GM19351 (cell line): Measurements from ENCODE around the gene WNK2.

Source experiments
- ATAC-seq: cut with Tn5 transposase; IDR thresholded peaks from one replicate; pipeline ENCODE4 v1.9.1; 2021; ENCODE audit warnings: mild to moderate bottlenecking, moderate library complexity; ENCODE audit not compliant: unreplicated experiment

Gene WNK2

GRCh38 chr9:93252116-93252780, 68.3 kb downstream of the WNK2 start:
- ATAC-seq, result no peak

- ATAC-seq, result no peak
Measured at GRCh38 chr9:93252781-93253530, 69.0 kb downstream of the WNK2 start.

GRCh38 chr9:93253633-93254032, 69.7 kb downstream of the WNK2 start:
- ATAC-seq, result no peak

- ATAC-seq, result no peak
Measured at GRCh38 chr9:93254061-93254481, 70.1 kb downstream of the WNK2 start.

- ATAC-seq, result no peak
Measured at GRCh38 chr9:93254806-93255493, 71.0 kb downstream of the WNK2 start.

GRCh38 chr9:93255494-93255867, 71.5 kb downstream of the WNK2 start:
- no peak for ATAC-seq

- ATAC-seq, result no peak
Measured at GRCh38 chr9:93255994-93256877, 72.3 kb downstream of the WNK2 start.

GRCh38 chr9:93256878-93257807, 73.2 kb downstream of the WNK2 start:
- ATAC-seq, result no peak

- no peak for ATAC-seq
Measured at GRCh38 chr9:93257808-93258331, 73.9 kb downstream of the WNK2 start.

- ATAC-seq, result no peak
Measured at GRCh38 chr9:93258419-93258817, 74.5 kb downstream of the WNK2 start.

GRCh38 chr9:93258818-93259489, 75.0 kb downstream of the WNK2 start:
- ATAC-seq, result no peak

GRCh38 chr9:93259490-93260262, 75.7 kb downstream of the WNK2 start:
- ATAC-seq, result no peak

GRCh38 chr9:93260263-93261066, 76.5 kb downstream of the WNK2 start:
- ATAC-seq, result no peak

GRCh38 chr9:93261281-93261680, 77.3 kb downstream of the WNK2 start:
- no peak for ATAC-seq

GRCh38 chr9:93261735-93262523, 78.0 kb downstream of the WNK2 start:
- ATAC-seq, result no peak

GRCh38 chr9:93262537-93263310, 78.8 kb downstream of the WNK2 start:
- ATAC-seq, result no peak
